ENCODE measurements around the gene ZBTB7C.

Gene ZBTB7C

DNA sequence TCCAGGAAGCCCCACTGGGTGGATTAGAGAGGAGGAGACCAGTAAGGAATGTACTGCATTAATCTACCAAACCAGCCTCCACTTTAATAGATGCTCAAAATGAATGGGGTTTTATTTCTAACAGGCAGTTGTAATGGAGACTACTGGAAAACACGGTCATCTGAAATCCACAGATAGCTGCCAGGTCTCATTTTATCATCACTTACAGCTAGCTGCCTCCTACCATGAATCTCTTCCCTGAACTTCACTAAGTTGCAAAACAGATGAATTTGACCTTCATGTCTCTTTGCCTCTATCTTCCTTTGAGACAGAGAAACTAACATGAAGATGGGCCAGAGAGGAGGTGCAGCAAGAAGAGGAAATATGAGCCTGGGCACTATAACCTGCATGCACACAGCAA, 21.9 kb downstream of the ZBTB7C start:
- DNase-seq = no peak

DNA sequence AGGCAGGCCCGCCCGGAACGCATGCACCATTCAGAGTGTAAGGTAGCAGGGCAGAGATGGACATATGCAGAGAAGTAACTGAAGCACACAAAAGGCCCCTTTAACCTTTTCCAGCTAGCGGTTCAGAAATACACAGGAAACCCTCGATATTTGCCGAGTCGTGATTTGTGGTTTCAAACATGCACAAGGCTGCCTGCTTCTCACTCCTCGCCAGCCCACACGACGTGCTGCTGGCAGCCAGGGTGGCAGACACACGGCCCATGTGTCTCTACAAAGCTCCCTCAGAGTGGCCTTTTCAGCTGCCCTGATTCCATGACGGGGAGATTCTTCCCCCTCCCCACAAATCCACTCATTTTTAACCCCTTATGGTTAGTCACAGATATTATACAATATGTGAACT, 23.6 kb downstream of the ZBTB7C start:
- DNase-seq = no peak

GRCh38 chr18:48376934-48377333, 32.2 kb downstream of the ZBTB7C start:
- DNase-seq = no peak

DNA sequence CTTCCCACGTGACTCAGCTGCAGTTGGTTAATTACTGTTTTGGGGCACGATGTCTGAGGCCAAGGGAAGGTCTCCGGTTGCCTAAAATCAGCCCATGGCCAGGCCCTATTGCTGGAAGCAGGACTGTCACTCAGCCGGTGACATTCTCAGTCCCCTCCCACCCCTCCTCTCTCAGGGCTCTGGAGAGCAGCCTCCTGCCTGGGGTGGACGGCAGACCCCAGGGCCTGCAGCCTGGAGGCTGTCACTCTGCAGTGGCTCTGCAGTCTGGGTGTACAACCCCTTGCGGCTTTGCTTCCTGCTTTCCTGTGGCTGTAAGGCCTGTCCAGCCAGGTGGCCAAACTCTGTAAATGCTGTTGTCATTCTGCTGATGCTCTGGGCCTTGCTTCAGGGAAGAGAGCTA, 32.8 kb downstream of the ZBTB7C start:
- no peak for DNase-seq

DNA sequence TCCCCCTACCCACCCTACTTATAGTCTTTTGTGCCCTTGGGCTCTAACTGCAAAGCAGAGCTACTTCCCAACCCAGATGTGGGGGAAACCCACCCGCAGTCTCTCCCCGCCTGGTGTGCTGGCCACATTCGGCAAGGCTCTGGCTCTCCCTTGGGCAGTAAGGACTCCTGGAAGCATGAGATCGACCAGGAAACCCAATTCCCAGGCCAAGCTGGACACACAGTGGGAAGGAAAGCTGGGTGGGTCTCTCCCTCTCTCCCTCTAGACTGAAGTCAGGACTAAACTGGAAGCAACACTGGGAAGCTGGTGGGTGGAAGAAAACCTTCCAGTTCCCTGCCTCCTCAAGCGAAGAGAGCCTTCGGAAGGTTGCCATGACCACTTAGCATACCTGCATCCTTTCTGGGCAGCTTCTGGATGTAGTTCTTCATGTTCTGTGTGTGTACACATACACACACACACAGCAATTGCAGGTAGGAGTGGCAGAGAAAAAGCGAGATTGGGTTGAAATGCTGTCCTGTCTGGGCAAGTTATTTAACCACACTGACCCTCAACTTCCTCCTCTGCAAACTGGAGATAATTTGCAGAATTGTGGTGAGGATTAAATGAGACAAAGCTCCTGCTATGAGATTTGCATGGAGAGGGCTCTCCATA, 33.9 kb downstream of the ZBTB7C start:
- DNase-seq = no peak

DNA sequence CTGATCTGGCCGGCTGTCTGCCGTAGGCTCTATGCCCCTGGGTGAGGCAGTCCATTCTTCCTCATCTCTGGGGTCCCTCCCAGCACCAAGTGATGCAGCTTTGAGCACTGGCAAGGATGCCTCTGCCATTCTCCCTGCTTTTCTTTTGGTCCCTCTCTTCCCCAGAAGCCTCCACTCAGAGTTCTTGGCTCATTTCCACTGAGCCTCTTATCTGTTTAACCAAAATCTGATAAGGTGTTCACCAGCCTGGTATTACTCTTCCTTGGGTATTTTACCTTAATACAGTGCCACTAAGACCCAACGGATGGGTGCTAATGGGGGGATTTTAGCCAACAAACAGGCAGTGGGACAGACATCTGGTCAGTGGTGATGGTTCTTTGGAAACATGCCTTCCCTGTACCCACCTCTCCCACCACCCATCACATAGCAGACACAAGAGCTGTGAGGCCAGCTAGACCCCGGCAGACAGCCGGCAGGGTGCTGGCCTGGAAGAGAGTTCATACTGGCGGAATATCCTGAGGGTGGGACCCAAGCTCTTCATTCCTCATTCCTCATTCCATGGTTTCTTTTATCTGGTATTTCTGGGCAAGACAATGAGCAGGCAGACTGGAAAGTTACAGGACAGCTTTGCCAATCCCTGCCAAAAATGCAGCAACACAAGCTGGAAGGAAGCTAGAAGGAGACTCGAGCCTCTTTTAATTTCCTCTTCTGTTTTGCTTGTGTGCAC, 34.6 kb downstream of the ZBTB7C start:
- no peak for DNase-seq

DNA sequence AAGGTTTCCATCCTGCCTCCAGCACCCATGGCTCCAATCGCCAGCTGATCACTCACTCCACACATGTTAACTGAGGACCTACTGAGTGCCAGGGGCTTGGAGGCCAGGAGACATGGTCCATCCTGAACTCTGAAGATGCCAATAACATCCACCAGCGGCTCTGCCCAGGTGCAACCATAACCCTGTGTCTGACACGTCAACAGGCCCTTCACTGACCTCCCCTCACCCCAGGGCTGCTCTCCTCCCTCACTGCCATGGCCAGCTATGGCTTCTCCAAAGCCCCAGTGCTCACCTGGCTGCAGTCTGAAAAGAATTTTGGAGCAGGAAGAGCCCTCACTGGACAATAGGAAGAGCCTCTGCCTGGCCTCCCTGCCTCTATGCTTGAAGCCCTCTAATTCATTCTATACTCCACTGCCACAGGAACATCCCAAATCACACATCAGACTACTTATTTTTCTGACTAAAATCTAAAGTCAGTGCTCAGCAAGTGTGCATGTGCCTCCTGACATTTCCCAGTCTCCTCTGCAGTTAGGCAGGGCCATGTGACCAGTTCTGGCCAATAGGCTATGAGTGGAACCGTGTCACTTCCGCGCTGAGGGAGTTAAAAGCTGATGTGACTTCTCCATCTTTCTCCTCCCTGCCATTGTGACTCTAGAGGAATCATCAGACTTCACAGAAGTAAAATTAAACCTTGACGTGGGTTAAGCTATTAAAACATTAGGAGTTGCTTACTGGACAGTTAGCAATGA, 37.2 kb downstream of the ZBTB7C start:
- no peak for DNase-seq

DNA sequence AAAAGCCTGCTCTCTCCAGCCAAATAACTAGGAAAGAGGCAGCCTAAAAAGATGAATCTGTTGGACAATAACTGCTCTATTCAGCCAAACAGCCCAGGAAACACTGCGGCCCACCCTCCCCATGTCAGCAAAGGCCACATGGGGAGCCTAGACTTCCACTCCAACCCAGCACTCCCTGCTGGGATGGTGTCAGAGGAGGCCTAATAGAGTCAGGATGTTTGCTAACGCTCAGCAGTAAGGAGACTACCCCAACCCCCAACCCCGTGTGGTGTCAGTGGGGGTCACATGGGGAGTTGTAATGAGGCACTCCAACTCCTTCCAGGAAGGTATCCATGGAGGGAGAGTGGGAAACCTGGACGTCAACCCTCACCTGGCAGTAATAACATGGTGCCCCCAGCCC, 41.6 kb downstream of the ZBTB7C start:
- DNase-seq = no peak

GRCh38 chr18:48365965-48366364, 43.2 kb downstream of the ZBTB7C start:
- no peak for DNase-seq

GRCh38 chr18:48364146-48364545, 45.0 kb downstream of the ZBTB7C start:
- DNase-seq = no peak

DNA sequence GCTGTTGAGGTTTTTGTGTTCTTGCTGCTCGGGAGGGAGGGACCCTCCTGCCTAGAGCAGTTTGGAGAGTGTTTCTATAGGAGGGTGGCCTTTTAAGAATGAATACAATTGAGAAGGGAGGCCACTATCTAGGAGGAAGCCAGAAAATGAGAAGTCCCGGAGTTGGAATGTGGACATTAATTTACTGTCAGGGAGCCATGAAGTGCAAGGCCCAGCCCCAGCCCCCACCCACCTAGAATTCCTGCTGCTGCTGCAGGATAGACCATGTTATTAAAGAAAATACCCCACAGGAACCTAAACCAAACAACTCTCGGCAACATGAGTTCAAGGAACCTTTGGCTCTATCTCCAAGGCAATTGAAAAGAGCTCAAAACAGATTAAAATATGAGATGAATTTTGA, 46.0 kb downstream of the ZBTB7C start:
- DNase-seq = no peak

- DNase-seq = no peak
Measured at GRCh38 chr18:48361801-48362200, 47.4 kb downstream of the ZBTB7C start.

- DNase-seq = no peak
Measured at GRCh38 chr18:48360376-48361021, 48.7 kb downstream of the ZBTB7C start.

DNA sequence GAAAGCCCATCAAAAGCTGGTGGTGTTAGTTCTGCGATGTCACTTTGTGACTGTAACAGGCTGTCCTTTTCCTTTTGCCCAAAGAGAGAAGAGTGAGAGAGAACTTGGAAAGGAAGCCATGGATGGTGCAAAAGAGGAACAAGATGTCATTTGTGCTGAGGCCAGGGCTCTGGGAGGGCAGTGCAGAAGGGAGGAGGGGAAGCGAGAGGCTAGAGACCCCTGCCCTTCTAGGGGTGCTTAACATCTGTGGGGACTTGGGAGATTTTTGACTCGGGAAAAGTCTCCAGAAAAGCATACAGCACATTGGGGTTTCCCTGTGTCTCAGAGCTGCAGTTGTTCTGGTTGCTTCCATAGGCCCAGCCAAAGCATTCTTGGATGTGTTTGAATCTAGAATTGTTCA, 49.6 kb downstream of the ZBTB7C start:
- DNase-seq = no peak

GRCh38 chr18:48358868-48359267, 50.3 kb downstream of the ZBTB7C start:
- DNase-seq = no peak

DNA sequence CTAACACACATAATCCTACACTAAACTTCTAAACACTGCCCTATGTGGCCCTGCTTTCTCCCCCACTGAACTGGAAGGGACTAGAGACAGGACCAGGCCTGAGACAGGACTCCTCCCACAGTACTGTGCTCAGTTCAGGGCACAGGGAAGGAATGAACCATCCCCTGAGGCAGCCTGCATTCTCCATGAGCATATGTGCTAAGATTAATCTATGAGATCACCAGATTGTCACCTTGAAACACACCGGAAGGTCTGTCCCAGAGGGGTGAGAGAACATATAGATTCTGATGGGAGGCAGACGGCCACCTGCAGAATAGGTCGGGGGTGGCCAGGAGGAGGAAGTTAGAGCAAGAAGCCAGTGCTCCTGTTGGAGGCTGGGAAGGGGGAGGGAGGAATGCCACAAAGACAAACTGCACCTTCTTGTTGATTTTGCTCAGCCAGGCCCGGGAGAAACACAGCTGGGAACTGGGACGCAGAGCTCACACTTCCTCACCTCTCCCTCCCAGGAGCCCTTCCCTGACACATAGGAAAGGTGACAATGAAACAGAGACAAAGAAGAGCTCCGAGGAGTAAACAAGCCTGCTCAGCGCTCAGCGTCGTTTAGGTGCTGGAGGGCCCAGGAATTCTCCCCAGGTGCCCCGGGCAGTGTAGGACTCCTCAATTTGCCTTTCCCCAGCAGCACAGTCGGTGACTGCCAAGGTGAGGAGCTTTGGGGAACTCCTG, 52.1 kb downstream of the ZBTB7C start:
- no peak for DNase-seq

- no peak for DNase-seq
Measured at GRCh38 chr18:48356151-48356745, 52.9 kb downstream of the ZBTB7C start.

GRCh38 chr18:48355276-48356115, 53.7 kb downstream of the ZBTB7C start:
- DNase-seq = no peak

- no peak for DNase-seq
Measured at GRCh38 chr18:48354746-48355260, 54.4 kb downstream of the ZBTB7C start.

DNA sequence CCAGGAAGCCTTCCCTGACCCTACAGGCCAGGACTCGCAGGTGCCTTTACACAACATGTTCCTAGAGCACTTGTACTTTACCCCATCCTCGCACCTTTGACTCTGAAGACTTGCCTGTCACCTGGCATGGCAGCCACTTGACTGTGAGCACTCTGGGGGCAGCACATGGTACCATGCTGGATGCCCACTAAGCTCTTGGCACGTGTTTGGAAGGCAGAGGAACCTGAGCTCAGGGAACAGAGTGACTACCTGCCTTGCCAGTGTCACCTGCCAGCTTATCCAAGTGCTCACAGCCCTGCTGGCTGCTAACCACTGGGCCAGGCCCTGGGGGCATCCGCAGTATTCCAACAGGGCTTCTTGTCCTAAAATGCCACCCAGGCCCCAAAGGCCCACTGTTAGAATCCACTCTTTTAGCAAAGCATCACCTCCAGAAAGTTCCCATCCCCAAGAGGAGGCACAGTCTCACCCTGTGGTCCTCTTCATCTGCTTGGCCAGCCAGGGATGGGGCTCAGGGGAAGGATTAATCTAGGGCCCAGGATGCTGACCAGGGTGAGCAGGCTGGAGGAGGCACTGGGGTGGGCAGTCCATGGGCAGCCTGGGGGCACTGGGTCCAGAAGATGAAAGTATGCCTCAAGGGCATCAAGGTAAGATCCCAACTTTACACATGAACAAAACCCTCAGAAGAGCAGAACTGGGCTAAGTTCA, 57.0 kb downstream of the ZBTB7C start:
- DNase-seq = no peak
